Ramos (cell line): ENCODE measurements around the gene NKTR.
"Not testable (repeated sequence)": the region's sequence is repeated elsewhere in the genome, so short reads cannot be mapped to it uniquely, and the experiment has no call there.

Experiments
- in situ Hi-C: fragments of 300-500 bp; cut with MboI; formaldehyde crosslinking; loops from one replicate; pipeline ENCODE4 v1.14.3; 2022; ENCODE audit warnings: low sequenced_read_pairs; ENCODE audit not compliant: unreplicated experiment

The NKTR gene

DNA sequence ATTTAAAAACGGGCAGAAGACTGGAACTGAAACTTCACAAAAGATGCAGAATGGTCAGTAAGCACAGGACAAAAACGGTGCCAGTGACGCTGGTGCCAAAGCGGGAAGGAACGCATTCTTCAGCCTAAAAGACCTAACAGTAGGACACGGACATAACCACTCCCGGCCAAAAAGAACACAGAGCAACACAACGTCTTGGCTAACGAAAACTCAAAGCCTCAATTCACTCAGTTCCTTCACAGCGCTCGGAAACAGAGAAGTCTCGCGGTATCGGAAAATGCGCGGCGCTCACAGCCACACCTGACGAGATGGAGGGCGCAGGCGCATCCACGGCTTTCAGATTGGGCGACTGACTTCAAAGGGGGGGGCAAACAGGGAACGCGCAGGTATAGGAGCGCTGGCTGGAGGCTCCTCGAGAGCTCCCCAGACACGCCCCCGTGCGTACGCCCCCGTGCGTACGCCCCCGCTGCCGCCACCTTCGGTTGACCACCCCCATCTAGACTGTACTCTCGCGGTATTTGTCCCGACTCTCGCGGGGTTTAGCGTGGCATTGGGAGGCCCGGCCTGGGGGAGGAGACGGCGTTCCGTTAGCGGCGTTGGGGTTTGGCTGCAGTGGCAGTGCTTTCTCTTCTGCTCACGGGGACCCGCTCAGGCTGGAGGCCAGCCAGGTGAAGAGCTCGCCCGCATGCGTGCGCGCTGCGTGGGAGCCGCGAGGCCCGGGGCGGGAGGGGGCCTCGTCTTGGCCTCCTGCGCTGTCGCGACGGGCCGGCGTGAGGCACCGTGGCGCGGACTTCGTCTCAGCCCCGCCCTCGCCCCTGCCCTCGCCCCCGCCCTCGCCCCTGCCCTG lies at the start of gene NKTR:
Gene NKTR (plus strand): TSS at position 576 of the 847 bp plus-strand sequence. CDS start 321 bp downstream, outside the sequence.
- in situ Hi-C loops: no loop called here

DNA sequence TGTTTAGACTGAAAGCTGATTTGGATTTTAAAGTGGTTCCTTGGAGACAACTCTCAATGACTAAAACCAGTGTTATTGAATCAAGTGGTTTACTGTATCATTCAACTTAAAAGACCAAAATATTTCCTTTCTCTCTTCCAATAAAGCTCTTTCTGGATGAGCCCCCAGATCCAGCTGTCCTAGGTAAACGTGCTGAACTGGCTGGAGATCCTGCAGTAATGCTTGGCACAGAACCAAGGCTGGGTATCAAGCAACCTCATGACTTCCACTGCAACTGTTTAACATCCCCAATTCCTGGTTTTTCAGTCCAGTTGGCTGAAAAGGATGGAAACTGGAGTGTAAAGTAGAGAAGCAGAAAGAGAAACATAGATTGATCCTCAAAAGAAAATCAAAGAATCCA lies 47.7 kb upstream of the NKTR start:
- in situ Hi-C loops: no loop called here

DNA sequence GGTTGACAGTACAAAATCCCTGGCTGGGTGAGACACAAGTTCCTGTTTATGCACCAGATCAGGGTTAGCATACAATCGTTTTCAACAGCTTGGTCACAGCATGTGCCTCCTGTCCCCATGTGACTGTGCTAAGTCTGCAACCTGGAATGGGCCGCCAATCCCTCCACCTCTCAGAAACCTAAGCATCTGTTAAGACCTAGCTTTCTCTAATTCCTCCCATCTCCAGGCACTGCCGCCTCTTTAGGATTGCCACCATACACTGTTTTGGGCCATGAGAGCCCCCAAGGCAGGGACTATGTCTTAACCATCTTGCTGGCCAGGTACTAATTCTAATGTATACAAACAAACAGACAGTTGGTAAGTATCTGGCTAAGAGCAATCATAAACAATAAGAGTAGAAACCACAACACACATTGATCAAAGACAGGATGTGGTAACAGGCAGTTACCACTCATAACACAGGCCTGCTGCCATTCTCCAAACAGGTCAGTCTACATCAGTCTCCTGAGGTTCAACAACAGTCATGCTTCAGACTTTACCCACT lies 44.3 kb upstream of the NKTR start:
- in situ Hi-C loops: no loop called here

DNA sequence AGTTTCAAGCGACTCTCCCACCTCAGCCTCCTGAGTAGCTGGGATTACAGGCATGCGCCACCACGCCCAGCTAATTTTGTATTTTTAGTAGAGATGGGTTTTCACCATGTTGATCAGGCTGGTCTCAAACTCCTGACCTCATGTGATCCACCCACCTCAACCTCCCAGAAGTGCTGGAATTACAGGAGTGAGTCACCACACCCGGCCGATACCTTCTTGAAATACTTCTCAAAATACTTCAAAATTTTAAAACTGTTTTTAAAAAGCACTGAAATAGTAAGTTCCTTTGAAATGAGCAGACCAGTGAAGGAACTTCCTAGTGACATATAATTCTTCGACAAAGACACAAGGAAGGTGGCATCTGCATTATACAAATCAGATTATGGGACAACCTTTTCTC lies 43.7 kb upstream of the NKTR start:
- in situ Hi-C loops: not testable (repeated sequence)

DNA sequence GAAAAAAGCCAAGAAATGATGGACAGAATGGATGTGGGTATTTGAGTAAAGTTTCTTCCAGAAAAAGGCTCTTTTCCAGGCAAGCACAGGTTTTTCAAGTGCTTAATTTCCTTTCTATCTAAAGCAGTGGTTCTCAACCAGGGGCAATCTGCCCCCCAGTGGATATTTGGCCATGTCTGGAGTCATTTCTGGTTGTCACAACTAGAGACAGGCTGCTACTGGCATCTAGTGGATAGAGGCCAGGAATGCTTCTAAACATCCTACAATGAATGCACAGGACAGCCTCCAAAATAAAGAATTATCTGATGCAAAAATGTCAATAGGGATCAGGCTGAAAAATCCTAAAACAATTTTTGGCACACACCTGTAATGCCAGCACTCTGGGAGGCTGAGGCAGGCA lies 42.6 kb upstream of the NKTR start:
- in situ Hi-C loops: no loop called here

DNA sequence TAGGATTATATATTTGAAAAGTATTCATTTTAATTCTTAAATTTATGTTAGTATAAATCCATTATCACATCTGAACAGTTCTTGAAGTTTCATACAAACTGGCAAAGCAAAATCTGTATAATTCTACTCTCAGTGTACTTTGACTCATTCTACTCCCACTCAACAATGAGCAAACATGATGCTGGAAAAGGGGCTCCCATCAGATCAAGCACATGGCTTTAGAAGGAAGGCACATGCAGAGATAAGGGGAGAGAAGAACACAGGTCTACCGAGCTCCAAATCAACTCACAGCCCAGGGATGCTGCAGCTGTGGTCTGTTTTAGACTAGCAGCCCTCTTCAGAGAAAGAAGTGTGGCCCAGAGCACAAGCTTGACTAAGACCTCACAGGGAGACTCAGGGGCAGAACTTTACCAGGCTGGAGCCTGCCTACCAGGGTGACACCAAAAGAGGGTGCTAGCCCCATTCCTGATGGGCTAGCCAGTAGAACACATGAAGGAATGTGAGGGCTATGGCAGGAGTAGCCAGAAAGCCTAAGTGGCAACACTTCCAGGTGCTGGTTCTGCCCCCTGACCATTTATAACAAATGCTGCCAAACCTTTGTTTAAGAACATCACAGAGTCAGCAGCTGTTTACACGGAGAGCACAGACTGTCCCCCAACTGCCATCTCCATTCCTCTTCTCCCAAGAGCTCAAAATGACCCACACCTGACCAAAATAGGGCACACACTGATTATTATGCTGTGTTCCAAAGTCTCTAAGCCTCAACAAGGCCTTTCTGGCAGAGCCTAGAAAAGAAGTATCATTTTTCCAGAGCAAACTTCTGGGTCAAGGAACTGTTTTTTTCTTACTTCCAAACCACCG lies 38.2 kb upstream of the NKTR start:
- in situ Hi-C loops: loop anchor here (10.0 kb wide), 1 partner anchor 183 kb away; no protein-coding TSS in a partner anchor

DNA sequence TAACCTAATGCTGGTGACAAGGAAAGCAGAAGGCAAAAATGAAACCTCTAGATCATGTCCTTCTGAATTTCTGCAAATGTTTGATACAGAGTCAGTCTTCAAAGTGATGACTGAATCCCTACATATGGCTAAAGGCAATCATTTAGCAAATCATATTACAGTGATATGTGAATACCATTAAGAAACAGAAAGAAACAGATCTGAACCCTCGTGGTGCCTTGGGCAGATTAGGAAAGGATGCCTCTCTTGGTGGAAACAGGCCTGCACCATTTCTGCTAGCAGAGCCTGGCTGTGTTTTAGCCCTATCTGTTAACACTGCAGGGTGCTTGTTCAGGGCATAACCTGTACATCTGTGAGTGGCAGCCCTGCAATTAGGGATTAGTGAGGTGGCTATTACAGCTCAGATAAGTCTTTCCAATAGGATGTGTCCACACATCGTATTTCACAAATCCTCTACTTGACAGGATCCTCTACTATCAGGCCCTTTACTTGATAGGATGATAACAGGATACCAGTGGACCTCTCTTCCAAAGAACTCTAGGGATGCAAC lies 30.8 kb upstream of the NKTR start:
- in situ Hi-C loops: loop anchor here (10.0 kb wide), 1 partner anchor 175 kb away; no protein-coding TSS in a partner anchor

DNA sequence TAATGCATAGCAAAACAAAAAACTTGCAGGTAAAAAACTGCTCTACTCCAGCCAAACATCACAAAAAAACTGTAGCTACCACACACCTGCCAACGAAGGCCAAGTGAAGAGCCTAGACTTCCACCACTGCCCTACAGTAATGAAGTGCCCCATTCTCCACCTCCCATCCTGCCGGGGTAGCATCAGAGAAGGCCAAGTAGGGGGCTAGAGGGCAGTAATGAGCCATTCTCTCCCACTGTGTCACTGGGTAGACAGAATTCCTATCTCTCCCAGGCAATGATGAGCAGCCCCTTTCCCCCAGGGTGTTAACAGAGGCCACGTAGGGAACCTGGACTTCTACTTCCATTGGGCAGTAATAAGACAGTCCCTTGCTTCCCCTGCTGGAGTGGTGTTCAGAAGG lies 28.2 kb upstream of the NKTR start:
- in situ Hi-C loops: no loop called here

DNA sequence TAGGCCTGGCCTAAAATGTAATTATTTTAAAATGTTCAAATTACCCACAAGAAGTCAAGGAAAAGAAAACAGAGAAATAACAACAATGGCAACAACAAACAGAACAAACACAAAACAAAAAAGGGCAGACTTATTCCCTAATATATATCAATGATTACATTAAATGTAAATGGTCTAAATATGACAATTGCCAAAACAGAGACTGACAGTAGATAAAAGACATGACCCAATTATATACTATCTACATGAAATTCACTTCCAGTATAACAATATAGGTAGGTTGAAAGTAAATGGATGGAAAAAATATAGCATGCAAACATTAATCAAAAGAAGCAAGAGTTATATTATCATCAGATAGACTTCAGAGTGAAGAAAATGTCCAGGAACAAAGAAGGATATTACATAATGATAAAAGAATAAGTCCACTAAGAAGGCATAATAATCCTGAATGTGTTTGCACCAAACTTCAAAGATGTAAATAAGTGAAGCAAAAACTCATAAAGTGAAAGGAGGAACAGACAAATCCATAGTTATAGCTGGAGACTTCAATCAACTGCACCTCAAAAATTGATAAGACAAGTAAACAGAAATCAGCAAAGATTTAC lies 25.2 kb upstream of the NKTR start:
- in situ Hi-C loops: loop anchor here (25.0 kb wide), 1 partner anchor 1437 kb away; no protein-coding TSS in a partner anchor

DNA sequence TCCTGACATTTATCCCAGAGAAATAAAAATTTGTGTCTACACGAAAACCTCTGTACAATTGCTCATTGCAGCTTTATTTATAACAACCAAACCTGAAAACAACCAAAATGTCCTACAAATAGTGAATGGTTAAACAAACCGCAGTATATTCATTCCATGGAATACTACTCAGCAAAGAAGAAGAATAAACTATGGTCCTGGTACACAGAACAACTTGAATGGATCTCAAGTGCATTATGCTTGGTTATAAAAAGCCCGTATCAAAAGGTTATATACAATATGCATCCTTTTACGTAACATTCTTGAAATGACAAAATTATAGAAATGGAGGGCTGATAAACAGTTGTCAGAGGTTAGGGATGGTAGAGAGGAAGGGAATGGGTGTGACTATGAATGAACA lies 22.4 kb upstream of the NKTR start:
- in situ Hi-C loops: loop anchor here (25.0 kb wide), 1 partner anchor 1434 kb away; no protein-coding TSS in a partner anchor

DNA sequence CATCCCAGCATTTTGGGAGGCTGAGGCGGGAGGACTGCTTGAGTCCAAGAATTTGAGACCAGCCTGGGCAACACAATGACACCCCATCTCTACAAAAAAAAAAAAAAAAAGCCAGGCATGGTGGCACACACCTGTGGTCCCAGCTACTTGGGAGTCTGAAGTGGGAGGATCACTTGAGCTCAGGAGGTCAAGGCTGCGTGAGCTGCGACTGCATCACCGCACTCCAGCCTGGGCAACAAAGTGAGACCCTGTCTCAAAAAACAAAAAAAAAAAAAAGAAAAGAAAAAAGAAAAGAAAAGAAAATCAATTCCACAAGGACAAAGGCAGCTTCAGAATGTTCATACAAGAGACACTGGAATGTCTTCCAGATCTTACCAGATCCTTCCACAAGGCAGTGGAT lies 21.1 kb upstream of the NKTR start:
- in situ Hi-C loops: loop anchor here (25.0 kb wide), 1 partner anchor 1433 kb away; no protein-coding TSS in a partner anchor

DNA sequence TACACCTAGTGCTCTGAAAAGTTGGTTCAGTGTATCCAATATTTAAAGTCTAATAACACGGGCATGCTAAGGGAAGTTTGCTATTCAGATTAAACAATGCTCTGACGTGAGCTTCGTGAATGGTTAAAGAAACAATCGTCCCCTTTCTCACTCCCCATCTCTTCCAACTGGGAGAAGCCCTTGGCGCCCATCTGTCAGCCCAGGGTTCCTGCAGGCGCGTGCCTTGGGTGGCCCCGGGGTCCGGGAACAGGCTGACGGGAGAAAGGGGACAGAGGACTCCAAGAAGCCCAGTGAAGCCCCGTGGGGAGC lies 19.1 kb upstream of the NKTR start:
- in situ Hi-C loops: loop anchor here (25.0 kb wide), 1 partner anchor 1431 kb away; no protein-coding TSS in a partner anchor

DNA sequence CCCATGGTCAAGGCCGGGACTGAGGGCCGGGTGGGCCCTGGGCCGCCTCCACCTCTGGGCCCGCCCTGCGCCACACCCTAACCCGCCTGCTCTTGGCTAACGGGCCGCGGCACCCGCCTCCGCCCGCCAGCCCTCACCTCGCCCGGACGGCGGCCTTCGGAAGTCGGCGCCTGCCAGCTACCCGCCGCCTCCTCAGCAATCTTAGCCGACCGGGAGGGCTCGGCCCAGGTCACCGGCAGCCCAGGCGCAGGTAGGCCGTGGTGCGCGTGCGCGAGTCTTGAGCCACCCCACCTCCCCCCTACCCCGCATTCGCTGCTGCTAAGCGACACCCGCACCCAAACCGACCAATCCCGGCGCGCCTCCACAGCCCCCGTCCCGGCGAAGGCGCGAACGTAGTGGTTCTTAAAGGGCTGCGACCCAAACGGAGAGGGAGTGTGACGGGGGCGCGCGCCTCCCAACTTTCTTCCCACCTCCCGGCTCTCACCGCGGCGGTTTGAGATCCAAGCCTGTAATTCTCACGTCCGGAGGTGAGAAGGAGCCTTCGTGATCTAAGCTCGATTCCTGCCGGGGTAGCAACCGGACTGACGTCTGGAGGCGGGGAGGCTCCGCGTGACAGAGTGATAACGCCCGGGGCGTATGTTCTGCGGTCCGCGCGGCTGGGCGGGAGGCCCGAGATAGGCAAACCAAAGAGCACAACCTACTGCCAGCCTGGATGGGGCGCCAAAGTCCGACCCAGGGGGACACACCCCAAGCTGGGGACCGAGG lies 18.6 kb upstream of the NKTR start, which contains the start of gene SEC22C:
Gene SEC22C (minus strand): TSS at position 259 of the 765 bp plus-strand sequence. CDS start 12,921 bp downstream, outside the sequence.
- in situ Hi-C loops: loop anchor here (25.0 kb wide), 1 partner anchor 1430 kb away; no protein-coding TSS in a partner anchor

DNA sequence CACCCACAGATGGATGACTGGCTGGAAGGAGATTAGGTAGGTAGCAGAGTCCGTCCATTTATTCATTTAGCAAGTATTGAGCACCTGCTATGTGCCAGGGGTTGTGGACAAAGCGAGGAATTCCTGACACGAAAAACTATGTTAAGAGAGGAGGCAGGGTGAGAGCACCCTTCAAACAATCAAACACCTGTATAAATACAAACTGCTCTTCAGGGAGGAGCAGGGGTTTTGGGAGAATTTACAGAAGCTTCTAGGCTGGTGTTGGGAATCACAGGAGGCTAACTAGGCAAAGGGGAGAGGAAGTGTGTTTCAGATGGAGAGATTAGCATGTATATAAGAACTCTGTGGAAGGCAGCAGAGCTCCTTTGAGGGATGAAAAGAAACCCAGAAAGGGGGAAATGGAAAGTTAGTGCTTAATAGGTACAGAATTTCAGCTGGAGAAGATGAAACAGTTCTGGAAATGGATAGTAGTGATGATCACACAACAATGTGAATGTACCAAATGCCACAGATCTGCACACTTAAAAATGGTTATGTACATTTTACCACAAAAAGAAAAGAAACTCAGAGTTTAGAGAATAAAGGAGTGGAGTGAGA lies 17.9 kb upstream of the NKTR start:
- in situ Hi-C loops: loop anchor here (25.0 kb wide), 1 partner anchor 1430 kb away; no protein-coding TSS in a partner anchor

DNA sequence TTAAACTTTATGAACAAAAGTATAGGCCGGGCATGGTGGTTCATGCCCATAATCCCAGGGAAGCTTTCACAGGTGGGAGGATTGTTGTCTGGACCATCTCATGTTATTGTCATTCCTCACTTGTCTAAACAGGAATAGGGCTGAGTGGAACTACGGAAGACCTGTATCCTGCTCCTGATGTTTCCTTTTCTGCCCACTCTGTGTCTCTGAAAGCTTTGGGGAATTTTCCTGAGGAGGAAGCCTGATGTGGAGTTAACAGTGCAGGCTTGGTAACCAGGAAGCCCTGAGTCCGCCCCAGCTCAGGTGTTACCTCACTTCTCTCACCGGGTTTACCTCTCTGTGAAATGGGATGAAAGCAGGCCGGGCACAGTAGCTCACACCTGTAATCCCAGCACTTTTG lies 11.9 kb upstream of the NKTR start:
- in situ Hi-C loops: loop anchor here (25.0 kb wide), 1 partner anchor 1424 kb away; no protein-coding TSS in a partner anchor

DNA sequence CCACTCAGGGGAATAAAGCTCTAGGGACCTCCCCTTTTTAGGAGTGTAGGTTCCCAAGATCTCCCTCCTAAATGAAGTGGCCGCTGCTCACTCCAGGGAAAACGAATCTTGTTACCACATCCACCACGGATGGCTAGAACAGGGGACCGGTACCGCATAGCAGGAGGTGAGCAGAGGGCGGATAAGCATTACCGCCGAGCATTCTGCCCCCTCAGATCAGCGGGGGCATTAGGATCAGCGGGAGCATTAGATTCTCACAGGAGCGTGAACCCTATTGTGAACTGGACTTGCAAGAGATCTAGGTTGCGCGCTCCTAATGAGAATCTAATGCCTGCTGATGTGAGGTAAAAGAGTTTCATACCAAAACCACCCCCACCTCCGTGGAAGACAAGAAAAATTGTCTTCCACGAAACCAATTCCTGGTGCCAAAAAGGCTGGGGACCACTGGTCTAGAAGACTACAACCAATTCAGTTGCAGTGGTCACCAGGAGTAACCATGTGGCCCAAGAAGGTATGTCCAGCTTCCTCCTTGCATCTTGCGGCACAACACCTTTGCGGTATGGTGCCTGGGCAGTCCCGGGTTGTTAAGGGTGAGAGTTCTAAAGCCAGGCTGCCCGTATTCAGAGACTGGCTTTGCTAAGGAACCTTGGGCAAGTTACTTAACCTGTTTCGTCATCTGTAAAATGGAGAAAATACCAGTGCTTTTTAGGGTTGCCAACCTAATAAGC lies 10.9 kb upstream of the NKTR start:
- in situ Hi-C loops: loop anchor here (25.0 kb wide), 1 partner anchor 1423 kb away; no protein-coding TSS in a partner anchor

DNA sequence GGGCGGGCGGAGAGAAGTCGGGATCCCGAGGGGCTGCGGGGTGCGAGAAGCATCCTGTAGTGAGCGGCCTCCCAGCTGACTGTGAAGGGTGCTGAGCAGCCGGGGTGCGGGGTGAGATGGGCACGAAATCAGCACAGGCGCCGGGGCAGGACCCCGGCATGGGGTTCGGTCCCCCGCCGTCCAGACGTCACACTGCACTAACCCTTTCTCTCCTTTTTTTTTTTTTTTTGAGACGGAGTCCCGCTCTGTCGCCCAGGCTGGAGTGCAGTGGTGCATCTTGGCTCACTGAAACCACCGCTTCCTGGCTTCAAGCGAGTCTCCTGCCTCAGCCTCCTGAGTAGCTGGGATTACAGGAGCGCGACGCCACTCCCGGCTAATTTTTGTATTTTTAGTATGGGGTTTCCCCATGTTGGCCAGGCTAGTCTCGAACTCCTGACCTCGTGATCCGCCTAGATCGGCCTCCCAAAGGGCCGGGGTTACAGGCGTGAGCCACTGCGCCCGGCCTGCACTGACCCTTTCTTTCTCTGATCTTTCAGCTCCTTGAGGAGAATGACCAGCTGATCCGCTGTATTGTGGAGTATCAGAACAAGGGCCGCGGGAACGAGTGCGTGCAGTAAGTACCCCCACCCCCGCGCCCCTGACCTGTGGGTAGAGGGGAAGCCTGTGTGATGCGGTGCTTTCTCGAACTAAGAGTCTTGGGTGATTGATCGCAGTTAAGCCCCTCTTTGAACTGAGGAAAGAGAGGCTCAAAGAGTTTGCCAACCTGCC lies 9.3 kb upstream of the NKTR start:
- in situ Hi-C loops: loop anchor here (25.0 kb wide), 1 partner anchor 1421 kb away; no protein-coding TSS in a partner anchor
